Aorta (tissue), 5 donors: ENCODE results near the gene DNMT3L. TPM values are rescaled to one million over a fixed set of nuclear protein-coding genes. Genes with fewer than 3 reads are reported as not detected.
"Not testable (repeated sequence)": the region's sequence is repeated elsewhere in the genome, so short reads cannot be mapped to it uniquely, and the experiment has no call there.

Experiments used
- ATAC-seq: fragments of 200-7000 bp; cut with Tn5 transposase; one replicate; pipeline ENCODE4 v1.9.1; 2022; ENCODE audit warnings: moderate library complexity; ENCODE audit not compliant: low FRiP score
- DNase-seq, 2 donors: peaks; one replicate each; pipeline ENCODE4 v3.0.0-alpha.2; 2020
- H3K27ac ChIP-seq, 2 donors: one replicate each; pipeline ENCODE4 v1.5.1; 2013; ENCODE audit warnings: low read length in 2 of 2, mild to moderate bottlenecking in 2 of 2, moderate library complexity in 2 of 2, control low read depth in 1 of 2, inconsistent platforms in 1 of 2, low read depth in 1 of 2
- H3K27me3 ChIP-seq, 2 donors: one replicate each; pipeline ENCODE4 v1.6.1; 2013; ENCODE audit warnings: control low read depth in 1 of 2, low read length in 1 of 2, mild to moderate bottlenecking in 1 of 2, moderate library complexity in 1 of 2; ENCODE audit not compliant: insufficient read depth in 2 of 2, control insufficient read depth in 1 of 2
- H3K36me3 ChIP-seq, 2 donors: one replicate each; pipeline ENCODE4 v1.6.1; 2013; ENCODE audit warnings: control low read depth in 1 of 2, low read length in 1 of 2, mild to moderate bottlenecking in 1 of 2; ENCODE audit not compliant: insufficient read depth in 2 of 2, control insufficient read depth in 1 of 2
- H3K4me1 ChIP-seq, 2 donors: one replicate each; pipeline ENCODE4 v1.6.1; 2013; ENCODE audit warnings: low read length in 2 of 2, control low read depth in 1 of 2, mild to moderate bottlenecking in 1 of 2, moderate library complexity in 1 of 2; ENCODE audit not compliant: insufficient read depth in 2 of 2, control insufficient read depth in 1 of 2
- H3K4me3 ChIP-seq, 2 donors: one replicate each; pipeline ENCODE4 v1.5.1; 2013; ENCODE audit warnings: low read length in 2 of 2, control low read depth in 1 of 2, mild to moderate bottlenecking in 1 of 2
- H3K9me3 ChIP-seq: one replicate; pipeline ENCODE4 v1.6.1; 2013; ENCODE audit warnings: mild to moderate bottlenecking, low read length; ENCODE audit not compliant: control insufficient read depth
- WGBS, 2 donors: extraction: QIAGEN DNeasy Blood & Tissue Kit; methylation state at CpG; one replicate each; pipeline ENCODE4 v1.1.7; 2013; 5-methylcytosine and 5-hydroxymethylcytosine counted together
- intact Hi-C, 2 donors: fragments of 100-400 bp; cut with DNase I; formaldehyde crosslinking; loops; one replicate each; pipeline versions ENCODE4 v1.14.2 to v1.15.0; 2022
- polyA plus RNA-seq, 2 donors: library from polyadenylated mRNA; stranded (reverse); fragments of 200-250 nt; gene quantifications; one replicate each; pipeline ENCODE4 v1.2.3, GENCODE V29; 2013
- total RNA-seq, 2 donors: library from RNA; stranded (reverse); fragmentation: NEBNext Ultra II Directional; extraction: Animal tissue kit (Norgen Biotek cat#: 25700); gene quantifications; one replicate each; pipeline ENCODE4 v1.2.1, GENCODE V29; 2021
- donor health status: healthy with polysubstance abuse.
- donor health status: Bipolar disorder and iron deficiency.
- donor health status: DM: no; HTN: no; CAD: no.
- donor health status: DM: no; HTN: no; CAD: no.
- donor health status: DM: yes; HTN: yes; CAD: no.

The DNMT3L gene
- total and polyA plus RNA-seq, 4 donors: not detected

DNA sequence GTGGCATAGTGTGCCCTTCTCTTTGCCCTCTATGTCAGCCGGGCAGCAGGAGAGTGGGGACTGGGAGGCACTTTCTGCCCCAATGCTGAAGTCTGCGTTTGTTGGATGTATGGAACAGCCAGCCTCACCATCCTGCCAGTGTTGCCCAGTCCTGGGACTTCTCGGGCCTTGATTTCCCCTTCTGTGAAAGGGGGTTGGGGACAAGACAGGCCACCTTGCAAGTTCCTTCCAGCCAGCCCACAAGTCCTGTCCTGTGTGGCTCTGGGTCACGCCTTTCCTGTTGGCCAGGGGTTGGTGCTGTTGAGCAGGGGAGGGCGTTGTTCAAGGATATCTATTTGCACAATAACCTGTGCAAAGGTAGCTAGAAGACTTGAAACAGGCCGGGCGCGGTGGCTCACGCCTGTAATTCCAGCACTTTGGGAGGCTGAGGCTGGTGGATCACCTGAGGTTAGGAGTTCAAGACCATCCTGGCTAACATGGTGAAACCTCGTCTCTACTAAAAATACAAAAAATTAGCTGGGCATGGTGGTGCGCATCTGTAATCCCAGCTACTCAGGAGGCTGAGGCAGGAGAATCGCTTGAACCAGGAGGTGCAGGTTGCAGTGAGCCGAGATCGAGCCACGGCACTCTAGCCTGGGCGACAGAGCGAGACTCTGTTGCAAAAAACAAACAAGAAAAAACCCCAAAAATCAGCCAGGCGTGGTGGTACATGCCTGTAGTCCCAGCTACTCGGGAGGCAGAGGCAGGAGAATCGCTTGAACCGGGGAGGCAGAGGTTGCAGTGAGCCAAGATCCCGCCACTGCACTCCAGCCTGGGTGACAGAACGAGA is 41.1 kb upstream of the DNMT3L start:
- not testable (repeated sequence) for H3K4me1 ChIP-seq, ATAC-seq, DNase-seq, H3K27me3 ChIP-seq, H3K9me3 ChIP-seq, H3K36me3 ChIP-seq, H3K27ac ChIP-seq, H3K4me3 ChIP-seq
- intact Hi-C loops: loop anchor here (5.0 to 10.0 kb wide), 2 partner anchors 35 to 492 kb away; partner anchors contain the start of gene CFAP410 (in 1 of the 2)
- 89 to 90% methylated on average over 22 to 23 of the region's 23 CpGs for WGBS, 2 donors

GRCh38 chr21:44301961-44302406 is 40.3 kb upstream of the DNMT3L start:
- no peaks in the 10 kb centered on the region for H3K27me3 ChIP-seq
- ATAC-seq (no peak), DNase-seq (no peak)
- no peaks in the 10 kb centered on the region for H3K9me3 ChIP-seq
- no peak overlapping the region for H3K27ac ChIP-seq
- H3K4me1 ChIP-seq: no peaks in the 10 kb centered on the region
- intact Hi-C loops: loop anchor here (2.0 to 10.0 kb wide), 3 partner anchors 35 to 493 kb away; partner anchors contain the start of gene CFAP410 (in 2 of the 2)
- WGBS, 2 donors: 78 to 87% methylated on average over 9 of the region's 9 CpGs
- H3K4me3 ChIP-seq: no peak overlapping the region
- H3K36me3 ChIP-seq: no peaks in the 10 kb centered on the region

GRCh38 chr21:44301141-44301540 is 39.4 kb upstream of the DNMT3L start:
- ATAC-seq: no peak
- Histone ChIP-seq H3K27ac (no peak overlapping the region), H3K4me3 (no peak overlapping the region), H3K9me3 (no peaks in the 10 kb centered on the region), H3K36me3 (no peaks in the 10 kb centered on the region), H3K27me3 (no peaks in the 10 kb centered on the region), H3K4me1 (no peaks in the 10 kb centered on the region)
- no peak for DNase-seq
- 68 to 76% methylated on average over 13 of the region's 13 CpGs for WGBS, 2 donors
- intact Hi-C loops: loop anchor here (2.0 to 10.0 kb wide), 3 partner anchors 36 to 494 kb away; partner anchors contain the start of gene CFAP410 (in 2 of the 2)

- no peaks in the 10 kb centered on the region for H3K9me3 ChIP-seq
- H3K36me3 ChIP-seq: no peaks in the 10 kb centered on the region
- intact Hi-C loops: loop anchor here (2.0 to 10.0 kb wide), 3 partner anchors 37 to 494 kb away; partner anchors contain the start of gene CFAP410 (in 2 of the 2)
- peak overlapping the region; percentile 39 to 91 for H3K4me3 ChIP-seq
- peak overlapping the region in 1 of 2 donors; percentile 47 for H3K27ac ChIP-seq
- WGBS, 2 donors: 0 to 1% methylated on average over 49 to 67 of the region's 67 CpGs
- ATAC-seq: peak; percentile 74
- H3K4me1 ChIP-seq: no peaks in the 10 kb centered on the region
- H3K27me3 ChIP-seq: no peaks in the 10 kb centered on the region
- DNase-seq: peak; percentile 87 to 93
Observed at GRCh38 chr21:44300262-44300959, 38.7 kb upstream of the DNMT3L start.

DNA sequence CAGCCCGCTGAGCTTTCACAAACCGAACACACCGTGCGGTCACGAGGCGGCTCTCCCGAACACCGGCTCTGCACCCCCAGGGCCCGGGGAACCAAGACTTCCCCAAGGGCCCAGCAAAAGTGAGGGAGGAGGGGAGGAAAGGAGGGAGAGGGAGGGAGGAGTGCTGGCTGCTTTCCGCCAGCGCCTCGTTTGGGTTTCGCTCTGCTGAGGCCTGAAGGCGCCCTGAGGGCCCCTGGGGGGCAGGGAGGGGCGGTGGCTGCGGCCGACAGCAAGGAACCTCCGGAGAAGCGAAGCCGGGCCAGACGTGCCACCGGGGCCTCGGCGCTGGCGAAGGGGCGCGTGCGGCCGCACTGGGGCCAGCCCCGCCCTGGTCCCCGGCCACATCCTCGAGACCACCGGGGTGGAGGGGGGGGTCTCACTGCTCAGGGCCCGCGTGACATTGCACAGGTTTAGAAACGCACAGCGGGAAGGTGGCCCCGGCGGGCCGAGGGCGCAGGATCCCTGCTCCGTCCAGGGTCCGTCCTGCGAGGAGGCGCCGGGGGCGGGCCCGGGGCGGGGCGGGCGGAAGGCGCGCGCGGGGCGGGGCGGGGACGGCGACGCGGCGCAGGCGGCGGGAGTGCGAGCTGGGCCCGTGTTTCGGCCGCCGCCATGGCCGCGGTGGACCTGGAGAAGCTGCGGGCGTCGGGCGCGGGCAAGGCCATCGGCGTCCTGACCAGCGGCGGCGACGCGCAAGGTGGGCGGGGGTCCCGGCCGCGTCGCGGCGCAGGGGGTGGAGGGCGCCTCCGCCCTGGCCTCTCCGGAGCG is 38.0 kb upstream of the DNMT3L start, which contains the start of gene PFKL:
Gene PFKL (plus strand): TSS at position 596 of the 804 bp plus-strand sequence. CDS start 53 bp downstream, at position 649.
- intact Hi-C loops: loop anchor here (2.0 to 10.0 kb wide), 3 partner anchors 38 to 495 kb away; partner anchors contain the start of gene CFAP410 (in 2 of the 2)
- no peaks in the 10 kb centered on the region for H3K4me1 ChIP-seq
- peak; percentile 76 for ATAC-seq

DNA sequence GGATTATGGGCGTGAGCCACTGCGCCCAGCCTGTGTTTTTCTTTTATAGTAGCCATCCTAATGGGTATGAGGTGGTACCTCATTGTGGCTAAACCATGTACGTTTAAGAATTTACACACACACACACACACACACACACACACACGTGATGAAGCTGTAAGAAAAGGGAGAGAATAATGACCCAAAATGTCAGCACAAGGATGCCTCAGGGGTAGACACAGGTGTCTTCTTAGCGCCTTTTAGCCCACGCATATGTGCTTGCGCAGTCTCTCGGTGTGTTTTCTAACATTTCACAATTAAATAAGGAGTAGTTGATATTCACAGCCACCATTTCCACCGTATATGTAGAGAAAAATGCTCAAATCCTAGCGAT is 37.4 kb upstream of the DNMT3L start:
- Histone ChIP-seq H3K36me3 (no peaks in the 10 kb centered on the region), H3K9me3 (no peaks in the 10 kb centered on the region), H3K27me3 (no peaks in the 10 kb centered on the region), H3K4me1 (no peaks in the 10 kb centered on the region), H3K27ac (peak overlapping the region in 1 of 2 donors; percentile 4), H3K4me3 (peak overlapping the region; percentile 49 to 91)
- ATAC-seq (no peak), DNase-seq (no peak)
- 23 to 26% methylated on average over 10 of the region's 10 CpGs for WGBS, 2 donors
- intact Hi-C loops: no loop called here

More for the DNA sequence above, 38.0 kb upstream of the DNMT3L start, which contains the start of gene PFKL:
- peak within 1 kb of the TSS; percentile 49 to 91 for H3K4me3 ChIP-seq
- WGBS, 2 donors: 1% methylated on average over 64 to 94 of the region's 94 CpGs
- H3K9me3 ChIP-seq: no peaks in the 10 kb centered on the region
- no peaks in the 10 kb centered on the region for H3K36me3 ChIP-seq
- H3K27me3 ChIP-seq: no peaks in the 10 kb centered on the region
- DNase-seq: peak; percentile 77 to 88
- H3K27ac ChIP-seq: peak within 1 kb of the TSS; percentile 4 to 47

DNA sequence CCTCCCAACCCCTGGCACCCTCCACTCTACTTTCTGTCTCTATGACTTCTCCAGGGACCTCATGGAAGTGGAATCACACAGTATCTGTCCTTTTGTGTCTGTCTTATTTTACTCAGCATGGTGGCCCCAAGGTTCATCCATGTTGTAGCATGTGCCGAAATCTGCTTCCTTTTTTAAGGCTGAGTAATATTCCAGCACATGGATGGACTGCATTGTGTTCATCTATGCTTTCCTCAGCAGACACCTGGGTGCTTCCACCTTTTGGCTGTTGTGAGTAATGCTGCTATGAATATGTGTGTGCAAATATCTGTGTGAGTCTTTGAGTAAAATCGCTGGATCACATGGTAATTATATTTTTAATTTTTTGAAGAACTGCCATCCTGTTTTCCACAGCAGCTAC is 36.6 kb upstream of the DNMT3L start:
- Histone ChIP-seq H3K27me3 (no peaks in the 10 kb centered on the region), H3K36me3 (no peaks in the 10 kb centered on the region), H3K9me3 (no peaks in the 10 kb centered on the region), H3K27ac (no peak overlapping the region), H3K4me3 (no peak overlapping the region), H3K4me1 (no peaks in the 10 kb centered on the region)
- no peak for ATAC-seq
- DNase-seq: no peak
- 85 to 91% methylated on average over 2 of the region's 2 CpGs for WGBS, 2 donors
- intact Hi-C loops: no loop called here
